LHCN-M2 (cell line): ENCODE results near the gene CLDN12. TPM values are rescaled to one million over a fixed set of nuclear protein-coding genes. Genes with fewer than 3 reads are reported as not detected.

Source experiments
- DNase-seq: peaks from one replicate; pipeline ENCODE4 v3.0.0-alpha.2; 2012; ENCODE audit warnings: low read depth
- total RNA-seq: library from RNA; depleted of rRNA; stranded (reverse); fragments of >200 nt; gene quantifications from 2 replicates; pipeline ENCODE4 v1.2.3, GENCODE V29; 2014; rRNA removed

The CLDN12 gene
- total RNA-seq, 1 experiment from 2014 or later = 35.9 TPM

GRCh38 chr7:90432752-90433151, 29.5 kb downstream of the CLDN12 start:
- no peak for DNase-seq

GRCh38 chr7:90433221-90433620, 30.0 kb downstream of the CLDN12 start:
- no peak for DNase-seq

GRCh38 chr7:90445633-90446032, 42.4 kb downstream of the CLDN12 start:
- DNase-seq = no peak

GRCh38 chr7:90446137-90446899, 43.1 kb downstream of the CLDN12 start:
- no peak for DNase-seq

- peak; percentile 83 for DNase-seq
Observed at GRCh38 chr7:90453259-90453891, 50.1 kb downstream of the CLDN12 start.

- no peak for DNase-seq
Observed at GRCh38 chr7:90453931-90454330, 50.7 kb downstream of the CLDN12 start.

GRCh38 chr7:90455163-90456030, 52.1 kb downstream of the CLDN12 start:
- peak; percentile 68 for DNase-seq

GRCh38 chr7:90458104-90458503, 54.8 kb downstream of the CLDN12 start:
- DNase-seq = no peak

GRCh38 chr7:90459888-90460287, 56.6 kb downstream of the CLDN12 start:
- no peak for DNase-seq

GRCh38 chr7:90461219-90461618, 58.0 kb downstream of the CLDN12 start:
- peak; percentile 23 for DNase-seq

GRCh38 chr7:90463151-90463628, 59.9 kb downstream of the CLDN12 start:
- DNase-seq = peak; percentile 39

Other genes starting within 250 kb of the CLDN12 start
- gene STEAP1, start 249.0 kb upstream of the CLDN12 start, total RNA-seq = 33.7 and 41.3 TPM in 2 replicates
- 11.4 and 23.9 TPM in 2 replicates for gene STEAP2, start 191.7 kb upstream of the CLDN12 start, total RNA-seq
- 1.6 and 14.7 TPM in 2 replicates for gene CFAP69, start 158.3 kb upstream of the CLDN12 start, total RNA-seq
- gene FAM237B, start 82.2 kb upstream of the CLDN12 start, total RNA-seq = not detected in 2 replicates
- gene GTPBP10, start 56.7 kb upstream of the CLDN12 start, total RNA-seq = 13.6 and 22.4 TPM in 2 replicates
- not detected in 2 replicates for gene PTTG1IP2, start 66.2 kb downstream of the CLDN12 start, total RNA-seq
- 23.4 and 23.6 TPM in 2 replicates for gene CDK14, start 192.9 kb downstream of the CLDN12 start, total RNA-seq